Left ventricle myocardium superior (tissue), 1 donor: ENCODE results near the gene SSNA1. TPM values are rescaled to one million over a fixed set of nuclear protein-coding genes. Genes with fewer than 3 reads are reported as not detected.
A peak's percentile ranks its signal among the peaks of the same experiment; 100 is the strongest.

Experiments used
- ATAC-seq: fragments of 200-7000 bp; cut with Tn5 transposase; one replicate; pipeline ENCODE4 v1.9.1; 2020; ENCODE audit warnings: mild to moderate bottlenecking, moderate library complexity
- DNase-seq: peaks from one replicate; pipeline ENCODE4 v3.0.0-alpha.2; 2020
- intact Hi-C: fragments of 100-400 bp; cut with micrococcal nuclease; formaldehyde crosslinking; loops from one replicate; pipeline ENCODE4 v1.11.0; 2022
- total RNA-seq: library from RNA; stranded (reverse); fragmentation: NEBNext Ultra II Directional; extraction: Animal tissue kit (Norgen Biotek cat#: 25700); gene quantifications from one replicate; pipeline ENCODE4 v1.2.1, GENCODE V29; 2021
- donor health status: DM: no; HTN: yes; CAD: no; lungs with severe emphysema.

SSNA1 gene
- total RNA-seq, 1 donor from 2014 or later = 77.7 TPM

GRCh38 chr9:137150617-137151457 is 37.6 kb upstream of the SSNA1 start:
- no peak for DNase-seq
- intact Hi-C loops = no loop called here
- ATAC-seq = no peak

- intact Hi-C loops = no loop called here
- no peak for DNase-seq
- ATAC-seq = no peak
Observed at GRCh38 chr9:137152844-137153405, 35.6 kb upstream of the SSNA1 start.

- intact Hi-C loops = no loop called here
- ATAC-seq (peak; percentile 71), DNase-seq (peak; percentile 56)
Observed at GRCh38 chr9:137156567-137157375, 31.7 kb upstream of the SSNA1 start.

GRCh38 chr9:137157618-137158415 is 30.7 kb upstream of the SSNA1 start:
- DNase-seq (no peak), ATAC-seq (no peak)
- intact Hi-C loops = no loop called here

- no peak for DNase-seq
Observed at GRCh38 chr9:137158625-137159024, 29.9 kb upstream of the SSNA1 start.

GRCh38 chr9:137159105-137160053 is 29.1 kb upstream of the SSNA1 start:
- intact Hi-C loops = no loop called here
- ATAC-seq (no peak), DNase-seq (no peak)

More at GRCh38 chr9:137158625-137159024, 29.9 kb upstream of the SSNA1 start:
- intact Hi-C loops = no loop called here
- no peak for ATAC-seq

GRCh38 chr9:137160054-137160425 is 28.4 kb upstream of the SSNA1 start:
- no peak for DNase-seq
- intact Hi-C loops = no loop called here
- no peak for ATAC-seq

GRCh38 chr9:137160716-137161557 is 27.5 kb upstream of the SSNA1 start:
- intact Hi-C loops = no loop called here
- ATAC-seq (no peak), DNase-seq (no peak)

GRCh38 chr9:137161558-137162486 is 26.7 kb upstream of the SSNA1 start:
- intact Hi-C loops = no loop called here
- ATAC-seq (no peak), DNase-seq (no peak)

- intact Hi-C loops = no loop called here
- peak; percentile 64 for DNase-seq
- peak; percentile 75 for ATAC-seq
Observed at GRCh38 chr9:137162505-137163364, 25.7 kb upstream of the SSNA1 start.

- intact Hi-C loops = no loop called here
- no peak for DNase-seq
- ATAC-seq = peak; percentile 21
Observed at GRCh38 chr9:137163365-137163715, 25.1 kb upstream of the SSNA1 start.

GRCh38 chr9:137163805-137164204 is 24.7 kb upstream of the SSNA1 start:
- ATAC-seq (no peak), DNase-seq (no peak)
- intact Hi-C loops = no loop called here

- intact Hi-C loops = no loop called here
- ATAC-seq = no peak
- no peak for DNase-seq
Observed at GRCh38 chr9:137164370-137165249, 23.9 kb upstream of the SSNA1 start.

GRCh38 chr9:137165250-137165836 is 23.1 kb upstream of the SSNA1 start:
- no peak for DNase-seq
- no peak for ATAC-seq
- intact Hi-C loops = no loop called here
